DMS 273 (cell line): Measurements from ENCODE around the gene DR1.
"Not testable (repeated sequence)": the region's sequence is repeated elsewhere in the genome, so short reads cannot be mapped to it uniquely, and the experiment has no call there.

Experiments used
- DNase-seq: peaks from one replicate; lab custom pipeline; 2025; ENCODE audit not compliant: unreplicated experiment; lab: John Stamatoyannopoulos, UW

DR1 gene

DNA sequence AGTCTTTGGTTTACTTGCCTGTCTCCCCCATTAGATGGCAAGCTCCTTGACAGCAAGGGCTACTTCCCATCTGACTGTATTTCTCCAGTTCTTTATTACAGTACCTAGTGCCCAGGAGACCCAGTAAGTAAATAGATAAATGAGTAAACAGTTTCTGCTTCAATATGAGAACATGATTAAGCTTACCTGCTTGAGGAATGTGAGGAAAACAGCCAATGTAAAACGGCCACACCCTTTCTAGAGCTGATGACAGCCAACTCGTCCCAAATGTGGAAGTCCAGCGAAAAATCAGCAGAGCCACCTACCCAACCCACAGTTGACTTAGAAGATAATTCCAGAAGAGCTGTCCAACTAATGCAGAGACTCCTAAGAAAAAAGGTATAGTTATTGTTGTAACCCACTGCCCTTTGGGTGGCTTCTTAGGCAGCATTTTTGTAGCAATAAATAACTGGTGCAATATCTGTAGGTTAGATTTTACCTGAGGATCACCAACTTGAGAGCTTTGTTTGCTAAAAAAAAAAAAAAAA, 6.5 kb upstream of the DR1 start:
- DNase-seq, result no peak

DNA sequence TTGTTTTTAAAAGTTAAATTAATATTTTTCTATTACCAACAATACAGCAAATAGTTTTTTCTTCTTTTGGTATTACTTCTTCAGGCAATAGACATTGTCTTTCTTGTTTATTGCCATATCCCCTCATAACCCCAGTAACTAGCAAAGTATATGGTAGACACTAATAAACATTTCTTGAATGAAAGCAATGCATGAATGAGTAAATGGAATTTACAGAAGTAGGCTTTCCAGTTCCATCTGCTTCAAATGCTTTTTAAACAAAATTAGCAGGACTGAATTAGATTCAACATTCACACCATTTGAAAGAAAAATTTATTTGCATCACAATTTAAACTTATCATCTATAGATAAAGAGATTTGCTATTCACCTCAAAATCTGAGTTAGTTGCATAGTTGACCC, 5.6 kb upstream of the DR1 start:
- DNase-seq, result no peak

DNA sequence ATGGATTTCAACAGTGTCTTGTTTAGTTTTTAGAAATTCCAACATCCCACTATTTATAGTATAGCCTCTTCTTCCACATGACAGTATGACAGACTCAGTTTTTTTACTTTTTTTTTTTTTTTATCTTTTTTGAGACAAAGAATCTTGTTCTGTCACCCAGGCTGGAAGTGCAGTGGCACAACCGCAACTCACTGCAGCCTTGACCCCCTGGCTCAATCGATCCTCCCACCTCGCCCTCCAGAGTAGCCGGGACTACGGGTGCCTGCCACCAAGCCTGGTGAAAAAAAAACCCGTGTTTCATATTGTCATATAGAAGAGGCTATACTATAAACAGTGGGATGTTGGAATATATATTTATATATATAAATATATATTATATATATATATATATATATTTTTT, 1.2 kb upstream of the DR1 start:
- no peak for DNase-seq

DNA sequence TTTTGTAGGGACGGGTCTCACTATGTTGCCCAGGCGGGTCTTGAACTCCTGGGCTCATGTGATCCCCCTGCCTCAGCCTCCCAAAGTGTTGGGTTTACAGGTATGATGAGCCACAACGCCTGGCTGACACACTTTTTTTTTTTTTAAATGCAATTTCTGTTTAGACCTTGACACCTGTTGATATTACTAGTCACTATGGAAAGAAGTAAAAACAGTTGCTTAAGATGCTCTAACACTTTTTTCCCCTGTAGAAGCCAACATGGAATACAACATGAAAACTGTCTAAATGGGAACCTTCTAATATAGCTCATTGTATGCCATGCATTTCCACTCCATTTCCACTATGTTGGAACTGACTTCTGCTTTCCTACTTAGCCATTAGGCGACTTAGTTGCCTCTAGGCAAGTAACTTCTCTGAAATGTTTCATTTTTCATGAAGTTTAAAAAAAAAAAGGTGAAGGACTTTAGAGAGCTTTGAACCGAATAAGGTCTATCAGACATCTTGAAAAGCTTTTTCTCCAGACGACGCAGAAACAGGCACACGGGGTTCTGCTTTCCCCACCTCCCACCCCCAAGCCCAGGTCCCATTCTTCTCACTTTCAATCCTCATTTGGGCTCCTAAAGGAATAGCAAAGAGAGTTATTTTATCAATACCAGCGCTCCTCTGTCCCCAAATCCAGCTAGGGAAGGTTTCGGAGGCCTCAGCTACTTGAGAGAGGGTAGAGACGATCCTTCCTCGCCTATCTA, 648 bp upstream of the DR1 start:
- peak; percentile 64 for DNase-seq

DNA sequence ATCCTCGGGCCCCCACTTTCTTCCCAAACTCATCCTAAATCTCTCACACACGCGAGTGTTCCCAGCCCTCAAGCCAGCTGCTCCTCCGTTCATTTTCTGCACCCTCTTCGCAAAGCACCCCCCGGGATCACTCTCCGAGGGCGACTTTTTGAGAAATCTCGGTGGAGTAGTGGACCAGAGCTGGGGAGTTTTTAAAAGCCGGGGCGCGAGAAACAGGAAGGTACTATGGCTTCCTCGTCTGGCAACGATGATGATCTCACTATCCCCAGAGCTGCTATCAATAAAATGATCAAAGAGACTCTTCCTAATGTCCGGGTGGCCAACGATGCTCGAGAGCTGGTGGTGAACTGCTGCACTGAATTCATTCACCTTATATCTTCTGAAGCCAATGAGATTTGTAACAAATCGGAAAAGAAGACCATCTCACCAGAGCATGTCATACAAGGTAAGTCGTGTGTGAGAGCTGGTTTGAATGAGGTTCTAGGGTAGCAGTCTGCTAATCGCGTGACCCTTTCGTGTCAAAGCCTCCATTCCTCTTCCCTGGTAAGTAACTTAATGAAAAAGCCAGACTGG, 800 bp downstream of the DR1 start:
- peak; percentile 78 for DNase-seq

DNA sequence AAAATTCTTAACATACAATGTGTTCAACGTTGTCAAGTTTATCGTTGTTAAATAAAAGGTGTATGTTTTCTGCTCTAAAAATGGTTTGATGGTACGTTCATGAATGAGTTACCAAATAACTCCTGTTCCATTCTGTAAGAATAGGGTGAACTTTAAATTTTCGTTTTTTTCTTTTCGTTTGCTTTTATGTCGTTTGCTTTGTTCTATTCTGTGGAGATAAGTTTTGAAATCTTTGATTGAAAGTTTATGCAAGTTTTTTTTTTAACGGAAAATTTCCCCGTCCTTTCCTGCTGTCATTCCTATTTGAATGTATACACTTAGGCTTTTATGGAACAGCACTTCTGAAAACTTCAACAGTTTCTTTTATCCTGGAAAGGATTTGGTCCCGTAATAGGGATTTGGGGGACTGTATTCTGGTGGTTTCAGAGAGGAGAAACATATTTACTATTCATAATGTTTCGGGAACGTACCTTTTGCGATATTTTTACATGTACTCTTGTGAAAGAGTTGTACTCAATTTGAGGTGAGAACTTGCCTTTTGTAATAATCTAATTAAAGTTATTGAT, 1.7 kb downstream of the DR1 start:
- DNase-seq, result no peak

DNA sequence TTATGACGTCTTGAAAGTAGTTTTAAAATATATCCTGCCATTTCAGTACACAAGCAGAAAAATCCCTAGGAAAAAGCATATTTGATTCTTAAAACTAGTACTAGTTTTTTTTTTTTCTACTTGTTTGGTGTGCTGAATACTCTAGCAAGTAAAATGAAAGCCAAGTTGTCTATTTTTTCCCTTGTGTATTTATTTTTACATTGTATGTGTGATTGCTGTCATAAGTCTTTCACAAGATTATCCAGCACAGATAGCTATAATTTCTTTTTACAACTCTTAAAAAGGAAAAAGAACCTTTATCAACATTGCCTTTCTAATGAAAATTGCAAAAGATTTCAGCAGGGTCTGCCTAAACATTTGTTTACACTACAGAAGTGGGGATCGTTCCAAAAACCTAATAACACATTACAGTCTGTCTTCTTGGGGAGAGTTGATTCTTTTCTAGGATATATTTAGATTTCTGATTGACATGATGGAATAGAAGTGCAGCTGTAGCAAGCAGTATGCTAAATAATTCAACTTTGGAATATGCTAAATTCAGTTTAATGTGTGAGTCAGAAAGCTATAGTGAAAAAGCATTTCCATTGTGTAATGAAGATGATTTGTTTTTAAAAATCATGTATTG, 2.5 kb downstream of the DR1 start:
- no peak for DNase-seq

DNA sequence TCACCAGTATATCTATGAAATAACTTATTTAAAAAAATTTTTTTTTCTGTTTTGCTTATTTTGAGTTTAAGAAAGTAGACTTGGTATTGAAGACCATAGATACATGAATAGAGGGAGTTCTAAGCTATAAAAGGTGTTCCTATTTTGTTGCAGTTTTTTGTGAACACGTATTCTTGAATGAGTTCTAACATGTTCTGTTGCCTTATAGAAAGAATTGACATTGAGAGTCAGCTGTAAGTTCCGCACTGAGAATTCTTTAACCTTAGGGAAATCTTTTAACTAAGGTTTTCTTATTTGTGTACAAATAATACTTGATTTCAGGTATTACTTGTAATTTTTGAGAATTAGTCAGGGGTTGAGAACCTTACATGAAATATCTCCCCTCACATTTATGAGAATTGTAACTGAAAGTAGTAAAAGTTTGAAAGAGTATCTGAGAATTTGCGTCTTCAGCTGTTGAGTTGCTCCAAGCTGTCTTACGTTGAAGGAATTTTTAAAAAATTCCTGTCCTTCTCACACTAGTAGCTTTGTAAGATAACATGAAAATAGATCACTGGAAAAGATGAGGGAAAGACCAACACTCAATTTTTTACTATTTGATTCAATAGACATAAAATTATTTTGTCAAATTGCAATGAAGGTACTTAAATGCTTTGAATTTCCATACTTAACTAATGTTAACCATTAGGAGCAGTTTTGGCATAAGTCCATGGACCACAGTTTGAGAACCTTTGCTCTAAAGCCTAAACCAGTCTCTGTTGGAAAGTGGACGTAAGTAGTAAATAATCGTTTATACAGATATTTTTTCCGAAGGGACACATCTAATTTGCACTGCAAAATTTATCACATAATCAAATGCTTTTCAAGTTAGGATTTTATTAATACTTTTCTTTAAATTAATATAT, 3.8 kb downstream of the DR1 start:
- peak; percentile 56 for DNase-seq

DNA sequence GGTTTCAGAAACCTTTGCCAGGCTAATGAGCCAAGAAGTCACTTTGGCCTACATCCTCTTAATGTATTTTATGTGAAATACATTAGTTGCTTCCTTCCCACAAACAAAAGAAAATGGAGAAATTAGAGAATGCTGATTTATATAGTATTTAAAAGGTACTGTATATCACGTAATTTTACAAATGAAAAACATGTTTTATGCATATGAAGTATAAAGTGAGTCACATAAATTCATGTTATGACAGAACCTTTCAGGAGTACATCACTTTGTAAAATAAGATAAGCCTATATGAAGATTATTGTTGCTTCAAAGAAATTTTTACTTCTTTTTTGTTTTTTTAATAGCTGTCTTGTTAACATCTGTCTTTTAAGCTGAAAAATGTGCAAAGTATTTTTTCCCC, 4.6 kb downstream of the DR1 start:
- no peak for DNase-seq

DNA sequence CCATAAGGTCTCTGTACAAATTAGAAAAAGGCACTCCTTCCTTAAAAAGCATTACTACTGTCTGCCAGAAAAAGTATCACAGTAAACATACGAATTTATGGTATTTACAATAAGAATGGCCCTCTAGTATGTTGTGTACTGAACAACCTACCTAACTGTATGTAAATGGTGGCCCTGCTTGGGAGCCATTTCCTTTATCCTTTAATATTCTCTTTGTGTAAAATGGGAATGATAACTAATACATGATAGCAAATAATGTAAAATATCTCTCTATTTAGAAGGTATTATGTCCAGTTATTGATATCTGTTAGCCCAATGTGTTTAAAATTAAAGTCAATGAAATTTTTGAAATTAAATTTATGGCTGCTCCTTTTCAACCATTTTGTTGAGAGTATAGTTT, 5.2 kb downstream of the DR1 start:
- DNase-seq, result no peak

DNA sequence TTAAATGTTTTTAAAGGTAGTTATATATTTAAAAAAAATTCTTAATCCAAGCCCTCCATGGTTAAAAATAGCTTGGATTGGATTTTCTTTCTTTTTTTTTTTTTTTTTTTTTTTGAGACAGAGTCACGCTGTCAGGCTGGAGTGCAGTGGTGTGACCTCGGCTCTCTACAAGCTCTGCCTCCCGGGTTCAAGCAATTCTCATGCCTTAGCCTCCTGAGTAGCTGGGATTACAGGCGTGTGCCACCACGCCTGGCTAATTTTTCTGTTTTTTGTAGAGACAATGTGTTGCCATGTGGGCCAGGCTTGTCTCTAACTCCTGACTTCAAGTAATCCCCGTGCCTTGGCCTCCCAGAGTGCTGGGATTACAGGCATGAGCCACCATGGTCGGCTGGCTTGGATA, 5.6 kb downstream of the DR1 start:
- DNase-seq, result not testable (repeated sequence)

DNA sequence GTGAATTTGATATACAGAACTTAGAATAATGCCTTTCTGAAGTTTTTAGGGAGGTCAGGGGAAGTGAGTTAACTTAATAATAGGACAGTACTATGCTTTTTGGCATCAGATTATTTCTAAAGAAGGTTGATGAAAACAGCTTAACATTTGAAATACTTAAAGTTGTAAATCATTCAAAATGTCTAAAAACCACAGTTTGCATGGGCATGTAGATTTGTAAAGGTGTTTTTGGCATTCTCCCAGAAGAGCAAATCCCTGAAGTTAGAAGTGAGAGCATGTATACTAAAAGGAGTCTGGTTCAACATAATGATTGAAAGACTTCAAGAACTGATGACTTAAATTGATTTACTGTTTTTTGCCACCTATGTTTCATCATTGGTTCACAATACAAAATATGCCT, 6.7 kb downstream of the DR1 start:
- DNase-seq, result no peak

DNA sequence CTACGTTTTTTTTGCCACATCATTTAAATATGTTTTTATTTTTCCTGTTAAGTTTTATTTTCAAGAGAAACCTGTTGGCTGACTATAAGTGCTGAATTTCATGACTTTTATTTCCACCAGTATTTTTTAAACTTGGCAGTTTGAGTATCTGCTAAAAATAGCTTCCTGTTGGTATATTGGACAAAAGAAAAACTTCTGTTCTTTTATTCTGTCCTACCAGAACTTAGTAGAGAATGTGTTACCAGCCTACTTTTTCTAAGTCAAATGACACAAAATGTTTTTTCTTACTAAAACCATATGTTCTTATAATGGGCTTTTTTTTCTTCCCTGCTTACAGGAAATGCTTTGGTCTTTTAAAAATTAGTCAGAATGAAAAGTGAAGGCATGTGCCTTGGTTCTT, 7.6 kb downstream of the DR1 start:
- no peak for DNase-seq

DNA sequence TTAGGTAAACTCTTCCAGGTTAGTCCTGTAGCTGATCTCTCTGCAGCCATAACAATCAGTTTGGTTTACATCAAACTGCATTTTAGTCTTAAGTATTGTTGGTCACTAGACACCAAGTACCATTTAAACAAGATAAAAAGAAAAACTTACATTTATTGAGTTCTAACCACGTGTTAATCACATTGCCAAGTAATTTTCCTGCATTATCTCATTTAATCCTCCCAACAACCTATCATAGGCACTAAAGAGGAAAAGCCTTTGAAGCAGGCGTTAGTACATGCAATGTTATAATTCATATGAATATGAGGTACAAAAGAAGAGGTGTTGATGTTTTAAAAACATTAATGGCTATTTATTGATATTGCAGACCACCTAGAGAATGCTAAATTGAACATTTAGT, 9.0 kb downstream of the DR1 start:
- DNase-seq, result no peak

DNA sequence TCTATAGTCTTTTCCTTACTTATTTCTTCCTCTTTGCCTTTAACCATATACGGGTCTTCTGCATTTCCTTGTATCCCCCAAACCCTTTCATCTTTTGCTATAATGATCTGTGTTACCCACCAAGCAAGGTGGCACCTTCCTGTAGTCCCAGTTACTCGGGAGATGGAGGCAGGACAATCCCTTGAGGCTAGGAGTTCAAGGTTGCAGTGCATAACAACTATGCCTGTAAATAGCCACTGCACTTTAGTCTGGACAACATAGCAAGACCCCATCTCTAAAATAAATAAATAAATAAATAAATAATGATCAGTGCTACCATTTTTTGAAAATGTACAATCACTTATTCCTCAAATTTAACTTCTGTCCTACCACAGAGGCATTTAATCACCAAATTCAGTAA, 11.5 kb downstream of the DR1 start:
- DNase-seq, result no peak

DNA sequence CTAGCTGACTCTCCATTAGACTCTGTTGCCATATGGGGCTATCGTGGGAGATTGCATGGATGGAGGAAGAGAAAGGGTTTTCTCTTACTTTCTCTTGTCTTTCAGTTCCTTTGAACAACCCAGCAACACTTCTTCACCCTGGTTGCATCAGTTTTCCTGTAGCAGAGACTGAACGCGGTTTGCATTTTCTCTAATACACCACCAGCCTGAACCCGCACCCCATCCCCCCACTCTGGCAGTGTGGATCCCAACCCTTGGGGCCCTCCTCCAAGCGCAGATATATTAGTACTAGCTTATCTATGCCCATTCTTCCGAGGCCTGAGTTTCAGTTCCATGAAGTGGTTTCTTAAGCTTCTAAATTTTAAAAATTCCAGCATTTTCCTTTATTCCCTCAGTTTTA, 12.6 kb downstream of the DR1 start:
- no peak for DNase-seq

DNA sequence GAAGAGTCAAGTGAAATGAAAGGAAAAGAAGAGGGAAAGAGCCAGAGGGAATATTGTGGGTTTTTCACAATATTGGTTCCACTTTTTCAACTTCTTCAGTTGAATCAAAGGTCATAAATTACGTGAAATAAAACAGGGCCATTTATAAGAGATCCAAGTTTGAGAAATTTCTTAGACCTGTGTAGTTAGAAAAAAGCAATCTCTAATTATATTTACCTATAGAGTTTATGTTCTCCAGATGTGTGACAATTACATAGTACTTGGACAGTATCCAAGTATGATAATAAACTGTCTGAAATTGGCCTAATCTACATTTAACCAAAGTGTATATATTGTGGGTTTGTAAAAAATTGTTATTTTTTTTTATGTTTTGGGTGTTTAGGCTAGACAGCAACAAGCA, 14.4 kb downstream of the DR1 start:
- no peak for DNase-seq

DNA sequence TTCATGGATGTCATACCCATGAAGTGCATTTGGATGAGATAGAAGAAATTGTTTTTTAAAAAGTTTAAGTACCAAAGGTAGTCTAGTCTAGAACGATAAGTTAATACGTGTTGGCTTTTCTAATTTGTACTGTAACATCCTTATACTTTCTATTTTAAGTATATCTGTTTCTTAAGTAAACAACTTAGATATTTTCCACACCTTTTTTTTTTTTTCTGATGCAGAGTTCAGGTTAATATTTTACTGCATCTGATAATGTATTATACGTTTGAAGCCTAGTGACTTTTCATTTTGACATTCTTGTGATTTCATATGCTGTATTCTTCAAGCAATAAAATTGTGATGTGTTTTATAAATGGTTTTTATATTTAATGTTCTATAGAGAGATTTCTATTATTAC, 16.5 kb downstream of the DR1 start:
- no peak for DNase-seq

DNA sequence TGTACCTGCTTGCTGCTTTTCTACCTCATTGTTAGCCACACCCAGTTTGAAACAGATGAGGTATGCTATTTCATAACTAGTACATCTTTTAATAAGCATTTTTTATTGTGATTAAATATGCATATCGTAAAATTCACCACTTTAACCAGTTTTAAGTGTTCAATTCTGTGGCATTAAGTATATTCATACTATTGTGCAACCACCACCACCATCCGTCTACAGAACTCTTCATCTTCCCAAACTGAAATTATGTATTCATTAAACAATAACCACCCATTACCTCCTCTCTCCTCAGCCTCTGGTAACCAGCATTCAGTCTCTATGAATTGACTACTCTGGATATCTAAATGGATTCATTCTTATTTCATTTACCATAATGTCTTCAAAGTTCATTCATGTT, 20.1 kb downstream of the DR1 start:
- DNase-seq, result no peak

DNA sequence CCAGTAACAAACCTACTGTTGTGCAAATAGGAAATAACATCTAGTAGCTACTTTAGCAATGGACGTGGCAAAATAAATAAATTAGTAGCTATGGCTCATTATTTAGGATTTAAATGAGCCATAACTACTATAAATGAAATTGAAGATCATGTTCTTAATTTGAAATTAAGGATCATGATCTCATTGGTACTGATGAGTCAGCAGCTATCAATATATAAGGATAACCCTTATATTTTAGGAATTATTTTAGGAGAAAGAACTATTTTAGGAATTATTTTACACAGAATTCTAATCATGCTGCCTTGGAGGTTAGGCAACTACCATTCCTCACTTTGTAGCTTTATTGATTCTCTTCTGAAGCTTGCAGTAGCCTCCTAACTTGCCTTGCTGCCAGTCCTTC, 24.0 kb downstream of the DR1 start:
- DNase-seq, result no peak
